SK-N-SH (cell line): ENCODE measurements around the gene ASIC1.

ENCODE experiments used
- CTCF ChIP-seq: fragments of 200-600 bp; sonication (generic); IDR thresholded peaks from 2 replicates; pipeline ENCODE4 v1.6.1; 2017; ENCODE audit warnings: antibody characterized with exemption, mild to moderate bottlenecking, moderate library complexity
- EP300 ChIP-seq, 2 experiments: IDR thresholded peaks; 2 replicates each; pipeline versions ENCODE4 v1.4.0 to v1.6.1; 2012; ENCODE audit warnings: borderline replicate concordance in 1 of 2, low read depth in 1 of 2, low read length in 1 of 2
- MXI1 ChIP-seq: IDR thresholded peaks from 2 replicates; pipeline ENCODE4 v1.6.1; 2012; ENCODE audit warnings: mild to moderate bottlenecking, low read depth, low read length, improper control_type of control experiment
- NRF1 ChIP-seq: IDR thresholded peaks from 2 replicates; pipeline ENCODE4 v1.6.1; 2012; ENCODE audit warnings: low read depth, mild to moderate bottlenecking, low read length
- POLR2AphosphoS5 ChIP-seq: IDR thresholded peaks from 2 replicates; pipeline ENCODE4 v1.6.1; 2012; ENCODE audit warnings: low read depth, low read length
- RCOR1 ChIP-seq: fragments of 150-350 bp; IDR thresholded peaks from 2 replicates; pipeline ENCODE4 v1.6.1; 2017; ENCODE audit warnings: antibody characterized with exemption, low read length
- REST ChIP-seq: IDR thresholded peaks from 2 replicates; pipeline ENCODE4 v1.6.1; 2012; ENCODE audit warnings: mild to moderate bottlenecking, low read depth, low read length, moderate library complexity
- USF2 ChIP-seq: fragments of 150-350 bp; IDR thresholded peaks from 2 replicates; pipeline ENCODE4 v1.6.1; 2017; ENCODE audit warnings: antibody characterized with exemption, low read length, low read depth, borderline replicate concordance
- YY1 ChIP-seq: IDR thresholded peaks from 2 replicates; pipeline ENCODE4 v1.4.0; 2012; ENCODE audit warnings: low read depth, mild to moderate bottlenecking

- TF ChIP-seq RCOR1 (no peak), CTCF (no peak), NRF1 (no peak), MXI1 (no peak), REST (no peak), USF2 (no peak), YY1 (no peak), EP300 (IDR thresholded peaks at IDR 0.05; ENCODE audit: borderline replicate concordance in 1 of 2, low read depth in 1 of 2, low read length in 1 of 2) (no peak), POLR2AphosphoS5 (no peak)
Observed at GRCh38 chr12:50102646-50103309, 45.4 kb downstream of the ASIC1 start.
